ENCODE data around the gene ARMC7. TPM values are rescaled to one million over a fixed set of nuclear protein-coding genes. Genes with fewer than 3 reads are reported as not detected.
A peak's percentile ranks its signal among the peaks of the same experiment; 100 is the strongest.

Gene ARMC7
- total RNA-seq, 4 donors from 2014 or later, result 4.1 to 27.0 (median 24.1) TPM

GRCh38 chr17:75079023-75079373, 30.8 kb upstream of the ARMC7 start:
- no peak for DNase-seq
- TF ChIP-seq CTCF (IDR thresholded peaks at IDR 0.05), result no peak
- Histone ChIP-seq H3K9me3 (no peaks in the 10 kb centered on the region), H3K27me3 (no peaks in the 10 kb centered on the region), H3K27ac (peak overlapping the region; percentile 7 to 83 (median 75)), H3K36me3 (no peaks in the 10 kb centered on the region), H3K4me1 (peaks cover 0 to 38% (median 26%) of the 10 kb centered on the region in 4 donors), H3K4me3 (no peak overlapping the region)

- no peak for DNase-seq
- Histone ChIP-seq H3K27me3 (no peaks in the 10 kb centered on the region), H3K9me3 (no peaks in the 10 kb centered on the region), H3K27ac (no peak overlapping the region), H3K4me1 (peaks cover 0 to 50% (median 25%) of the 10 kb centered on the region in 4 donors), H3K36me3 (no peaks in the 10 kb centered on the region), H3K4me3 (no peak overlapping the region)
- TF ChIP-seq POLR2A (IDR thresholded peaks at IDR 0.05) (no peak), CTCF (IDR thresholded peaks at IDR 0.05) (no peak)
Measured at GRCh38 chr17:75081611-75082540, 27.9 kb upstream of the ARMC7 start.

GRCh38 chr17:75082683-75083082, 27.1 kb upstream of the ARMC7 start:
- no peaks in the 10 kb centered on the region for H3K27me3 ChIP-seq
- H3K4me3 ChIP-seq, result no peak overlapping the region
- no peak overlapping the region for H3K27ac ChIP-seq
- no peak for DNase-seq
- H3K4me1 ChIP-seq, result peaks cover 0 to 47% (median 21%) of the 10 kb centered on the region in 4 donors
- no peaks in the 10 kb centered on the region for H3K36me3 ChIP-seq
- no peaks in the 10 kb centered on the region for H3K9me3 ChIP-seq
- TF ChIP-seq CTCF (IDR thresholded peaks at IDR 0.05), result no peak
- no peak for TF ChIP-seq POLR2A (IDR thresholded peaks at IDR 0.05)

GRCh38 chr17:75084039-75084660, 25.6 kb upstream of the ARMC7 start:
- Histone ChIP-seq H3K36me3 (no peaks in the 10 kb centered on the region), H3K4me1 (peaks cover 0 to 41% (median 11%) of the 10 kb centered on the region in 4 donors), H3K27ac (peak overlapping the region in 2 of 4 donors; percentile 44 to 60), H3K27me3 (no peaks in the 10 kb centered on the region), H3K9me3 (no peaks in the 10 kb centered on the region), H3K4me3 (no peak overlapping the region)
- TF ChIP-seq CTCF (IDR thresholded peaks at IDR 0.05), result no peak
- no peak for TF ChIP-seq POLR2A (IDR thresholded peaks at IDR 0.05)
- no peak for DNase-seq

- Histone ChIP-seq H3K4me3 (no peak overlapping the region), H3K27ac (peak overlapping the region in 3 of 4 donors; percentile 83 to 100 (median 95)), H3K36me3 (no peaks in the 10 kb centered on the region), H3K9me3 (no peaks in the 10 kb centered on the region), H3K4me1 (peaks cover 0 to 51% (median 10%) of the 10 kb centered on the region in 4 donors), H3K27me3 (no peaks in the 10 kb centered on the region)
- TF ChIP-seq POLR2A (IDR thresholded peaks at IDR 0.05) (peak in 1 of 2 donors; percentile 40), CTCF (IDR thresholded peaks at IDR 0.05) (no peak)
- peak in 2 of 3 donors; percentile 65 to 72 for DNase-seq
Measured at GRCh38 chr17:75086496-75087181, 23.1 kb upstream of the ARMC7 start.

Data from Peyer's patch (tissue), 4 donors.